ENCODE data around the gene MMEL1. TPM values are rescaled to one million over a fixed set of nuclear protein-coding genes. Genes with fewer than 3 reads are reported as not detected.
"Not testable (repeated sequence)": the region's sequence is repeated elsewhere in the genome, so short reads cannot be mapped to it uniquely, and the experiment has no call there.

The MMEL1 gene
- total and polyA plus RNA-seq, 2 donors from 2014 or later = 4.0 to 8.5 TPM

DNA sequence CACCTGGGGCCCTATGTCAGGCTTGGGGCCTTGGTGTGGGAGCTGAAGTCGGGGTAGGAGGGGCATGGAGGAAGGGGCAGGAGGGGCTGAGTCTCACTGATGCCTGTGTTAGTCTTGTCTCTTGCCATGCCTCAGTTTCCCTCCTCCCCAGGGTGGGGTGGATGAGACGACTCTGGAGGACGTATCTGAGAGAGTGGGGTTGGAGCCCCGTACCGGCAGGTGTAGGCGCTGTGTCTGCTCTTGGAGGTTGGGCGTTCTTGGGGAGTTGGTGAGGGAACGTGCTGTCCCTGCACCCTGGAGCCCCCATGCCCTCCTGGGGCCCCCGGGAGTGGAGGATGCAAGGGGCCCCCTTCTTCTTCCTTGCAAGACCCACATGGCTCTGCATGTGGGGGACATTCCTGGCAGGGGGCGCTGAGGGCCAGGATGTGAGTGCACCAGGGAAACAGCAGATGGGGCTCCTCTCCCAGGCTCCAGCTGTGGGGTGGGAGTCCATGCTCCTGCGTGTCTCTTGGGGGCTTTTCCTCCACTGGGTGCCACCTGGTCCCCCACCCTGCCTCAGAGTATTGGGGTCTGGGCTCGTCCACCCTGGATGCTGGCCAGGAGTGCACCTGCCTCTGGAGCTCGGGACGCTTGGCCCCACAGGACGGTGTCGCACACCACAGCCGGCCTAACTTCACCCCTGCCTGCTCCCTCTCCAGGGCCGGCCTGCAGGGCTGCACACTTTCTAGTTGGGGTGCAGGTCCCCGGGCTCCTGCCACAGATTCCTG lies 78.0 kb downstream of the MMEL1 start:
- FAIRE-seq (no peak), DNase-seq (peak in 1 of 5 donors; percentile 50)
- Histone ChIP-seq H3K4me3 (ENCODE audit: low read length in 3 of 3) (no peak overlapping the region), H3K4me1 (ENCODE audit: control insufficient read depth in 2 of 3, insufficient read depth in 2 of 3, low read depth in 1 of 3, low read length in 3 of 3) (peaks cover 0 to 25% (median 13%) of the 10 kb centered on the region in 3 donors), H3K27me3 (ENCODE audit: control insufficient read depth, insufficient read depth, low read length) (no peaks in the 10 kb centered on the region), H3K9me3 (ENCODE audit: control insufficient read depth in 2 of 3, insufficient read depth in 1 of 3, low read length in 3 of 3) (no peaks in the 10 kb centered on the region), H3K36me3 (ENCODE audit: control insufficient read depth in 2 of 3, insufficient read depth in 3 of 3, low read length in 3 of 3) (no peaks in the 10 kb centered on the region), H3K9ac (ENCODE audit: low read length in 3 of 3) (no peak overlapping the region), H3K27ac (ENCODE audit: low read depth in 2 of 2, low read length in 2 of 2) (peak overlapping the region; percentile 92 to 94)
- TF ChIP-seq CTCF (IDR thresholded peaks at IDR 0.05; ENCODE audit: borderline replicate concordance, extremely low read depth, insufficient read depth) = peak; percentile 47
- intact Hi-C loops (cut with DNase I) = no loop called here

DNA sequence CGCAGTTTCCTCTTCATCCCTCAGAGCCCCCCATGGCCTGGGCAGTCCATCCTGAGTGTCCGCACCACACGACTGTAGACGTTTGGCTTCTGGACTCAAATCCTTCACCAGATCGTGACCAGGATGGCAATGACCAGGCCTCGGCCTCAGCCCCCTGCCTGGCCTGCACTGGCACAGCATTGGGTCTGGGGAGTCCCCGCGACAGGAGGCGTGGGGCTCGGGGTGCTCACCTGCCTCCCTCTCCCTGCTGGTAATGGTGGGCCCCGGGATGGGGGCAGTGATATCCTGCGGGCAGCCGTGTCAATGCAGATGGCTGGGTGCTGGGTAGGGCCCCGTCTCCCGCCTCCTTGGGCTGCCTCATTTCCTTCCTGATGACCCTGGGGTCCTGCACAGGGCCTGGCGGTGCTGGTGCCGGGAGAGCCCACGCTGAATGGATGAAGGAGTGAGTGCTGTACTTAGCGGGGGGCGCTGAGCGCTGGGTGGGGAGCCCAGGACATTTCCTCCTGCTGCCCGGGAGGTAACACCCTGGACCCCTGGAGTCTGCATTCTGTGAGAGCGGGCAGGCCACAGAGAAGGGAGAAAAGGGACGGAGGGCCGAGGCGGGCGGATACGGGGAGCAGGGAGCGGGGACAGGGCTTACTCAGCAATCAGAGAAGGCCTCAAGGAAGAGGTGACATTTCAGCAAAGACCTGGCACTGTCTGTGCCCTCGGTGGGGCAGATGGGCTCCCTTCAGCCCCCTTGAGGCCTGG lies 78.8 kb downstream of the MMEL1 start:
- intact Hi-C loops (cut with DNase I) = no loop called here
- no peak for TF ChIP-seq CTCF (IDR thresholded peaks at IDR 0.05; ENCODE audit: borderline replicate concordance, extremely low read depth, insufficient read depth)
- H3K4me1 ChIP-seq (ENCODE audit: control insufficient read depth in 2 of 3, insufficient read depth in 2 of 3, low read depth in 1 of 3, low read length in 3 of 3) = peaks cover 0 to 29% (median 17%) of the 10 kb centered on the region in 3 donors
- H3K36me3 ChIP-seq (ENCODE audit: control insufficient read depth in 2 of 3, insufficient read depth in 3 of 3, low read length in 3 of 3) = no peaks in the 10 kb centered on the region
- no peak for DNase-seq
- no peaks in the 10 kb centered on the region for H3K27me3 ChIP-seq (ENCODE audit: control insufficient read depth, insufficient read depth, low read length)
- H3K4me3 ChIP-seq (ENCODE audit: low read length in 3 of 3) = no peak overlapping the region
- H3K9ac ChIP-seq (ENCODE audit: low read length in 3 of 3) = no peak overlapping the region
- FAIRE-seq = no peak
- H3K9me3 ChIP-seq (ENCODE audit: control insufficient read depth in 2 of 3, insufficient read depth in 1 of 3, low read length in 3 of 3) = no peaks in the 10 kb centered on the region
- H3K27ac ChIP-seq (ENCODE audit: low read depth in 2 of 2, low read length in 2 of 2) = no peak overlapping the region

DNA sequence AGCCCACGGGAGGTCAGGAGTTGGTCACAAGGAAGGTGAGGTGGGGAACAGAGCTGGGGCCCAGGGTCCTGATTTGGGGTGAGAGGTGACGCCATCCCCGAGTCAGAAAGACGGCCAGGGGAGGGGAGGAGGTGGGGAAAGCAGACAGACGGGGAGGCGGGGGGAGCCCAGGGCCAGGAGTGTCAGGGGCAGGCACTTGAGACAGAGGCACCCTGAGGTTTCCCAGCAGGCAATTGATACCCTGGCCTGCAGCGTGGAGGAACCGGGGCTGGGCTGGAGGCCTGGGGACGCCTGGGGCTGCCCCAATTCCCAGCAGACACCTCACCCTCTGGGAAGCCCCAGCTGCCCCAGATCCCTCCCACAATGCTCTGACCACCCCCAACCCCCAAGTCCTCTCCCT lies 79.7 kb downstream of the MMEL1 start:
- peaks cover 0 to 28% (median 22%) of the 10 kb centered on the region in 3 donors for H3K4me1 ChIP-seq (ENCODE audit: control insufficient read depth in 2 of 3, insufficient read depth in 2 of 3, low read depth in 1 of 3, low read length in 3 of 3)
- not testable (repeated sequence) for DNase-seq

DNA sequence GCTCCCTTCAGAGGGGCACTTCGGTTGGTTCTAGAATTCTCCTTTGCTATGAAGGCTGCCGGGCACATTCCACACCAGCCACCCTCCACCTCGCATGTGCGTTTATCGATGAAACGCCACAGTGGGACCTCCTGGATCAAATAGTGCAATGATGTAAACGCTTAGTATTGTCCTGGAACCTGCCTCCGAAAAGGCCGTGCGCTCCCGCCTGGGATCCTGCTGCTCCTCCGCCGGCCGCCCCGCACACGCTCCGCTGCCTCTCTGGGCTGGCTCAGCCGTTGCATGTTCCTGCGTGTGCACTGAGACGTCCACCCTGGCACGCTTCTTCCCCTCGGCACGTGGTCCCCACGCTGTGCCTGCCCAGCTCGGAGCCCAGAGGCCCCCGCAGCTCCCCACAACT lies 80.6 kb downstream of the MMEL1 start:
- intact Hi-C loops (cut with DNase I) = no loop called here
- no peak for TF ChIP-seq CTCF (IDR thresholded peaks at IDR 0.05; ENCODE audit: borderline replicate concordance, extremely low read depth, insufficient read depth)
- DNase-seq = peak in 1 of 5 donors; percentile 62
- FAIRE-seq = no peak
- H3K4me3 ChIP-seq (ENCODE audit: low read length in 3 of 3) = no peak overlapping the region
- H3K36me3 ChIP-seq (ENCODE audit: control insufficient read depth in 2 of 3, insufficient read depth in 3 of 3, low read length in 3 of 3) = no peaks in the 10 kb centered on the region
- H3K9ac ChIP-seq (ENCODE audit: low read length in 3 of 3) = no peak overlapping the region
- H3K9me3 ChIP-seq (ENCODE audit: control insufficient read depth in 2 of 3, insufficient read depth in 1 of 3, low read length in 3 of 3) = no peaks in the 10 kb centered on the region
- H3K27me3 ChIP-seq (ENCODE audit: control insufficient read depth, insufficient read depth, low read length) = no peaks in the 10 kb centered on the region
- H3K27ac ChIP-seq (ENCODE audit: low read depth in 2 of 2, low read length in 2 of 2) = no peak overlapping the region
- H3K4me1 ChIP-seq (ENCODE audit: control insufficient read depth in 2 of 3, insufficient read depth in 2 of 3, low read depth in 1 of 3, low read length in 3 of 3) = peaks cover 0 to 29% (median 26%) of the 10 kb centered on the region in 3 donors

More for the DNA sequence above, 79.7 kb downstream of the MMEL1 start:
- H3K9ac ChIP-seq (ENCODE audit: low read length in 3 of 3); H3K36me3 ChIP-seq (ENCODE audit: control insufficient read depth in 2 of 3, insufficient read depth in 3 of 3, low read length in 3 of 3); FAIRE-seq; H3K27me3 ChIP-seq (ENCODE audit: control insufficient read depth, insufficient read depth, low read length); H3K27ac ChIP-seq (ENCODE audit: low read depth in 2 of 2, low read length in 2 of 2); intact Hi-C loops (cut with DNase I); H3K4me3 ChIP-seq (ENCODE audit: low read length in 3 of 3); H3K9me3 ChIP-seq (ENCODE audit: control insufficient read depth in 2 of 3, insufficient read depth in 1 of 3, low read length in 3 of 3): not testable (repeated sequence)

GRCh38 chr1:2551544-2551943 lies 81.3 kb downstream of the MMEL1 start:
- intact Hi-C loops (cut with DNase I); H3K4me3 ChIP-seq (ENCODE audit: low read length in 3 of 3); H3K36me3 ChIP-seq (ENCODE audit: control insufficient read depth in 2 of 3, insufficient read depth in 3 of 3, low read length in 3 of 3); H3K27ac ChIP-seq (ENCODE audit: low read depth in 2 of 2, low read length in 2 of 2); H3K9ac ChIP-seq (ENCODE audit: low read length in 3 of 3); DNase-seq; FAIRE-seq; H3K27me3 ChIP-seq (ENCODE audit: control insufficient read depth, insufficient read depth, low read length); H3K9me3 ChIP-seq (ENCODE audit: control insufficient read depth in 2 of 3, insufficient read depth in 1 of 3, low read length in 3 of 3): not testable (repeated sequence)
- H3K4me1 ChIP-seq (ENCODE audit: control insufficient read depth in 2 of 3, insufficient read depth in 2 of 3, low read depth in 1 of 3, low read length in 3 of 3) = peaks cover 0 to 30% (median 27%) of the 10 kb centered on the region in 3 donors
